ENCODE measurements around the gene PRF1. TPM values are rescaled to one million over a fixed set of nuclear protein-coding genes. Genes with fewer than 3 reads are reported as not detected.

PRF1 gene
- total RNA-seq, 2 experiments from 2014 or later = 21.8 to 28.6 TPM

DNA sequence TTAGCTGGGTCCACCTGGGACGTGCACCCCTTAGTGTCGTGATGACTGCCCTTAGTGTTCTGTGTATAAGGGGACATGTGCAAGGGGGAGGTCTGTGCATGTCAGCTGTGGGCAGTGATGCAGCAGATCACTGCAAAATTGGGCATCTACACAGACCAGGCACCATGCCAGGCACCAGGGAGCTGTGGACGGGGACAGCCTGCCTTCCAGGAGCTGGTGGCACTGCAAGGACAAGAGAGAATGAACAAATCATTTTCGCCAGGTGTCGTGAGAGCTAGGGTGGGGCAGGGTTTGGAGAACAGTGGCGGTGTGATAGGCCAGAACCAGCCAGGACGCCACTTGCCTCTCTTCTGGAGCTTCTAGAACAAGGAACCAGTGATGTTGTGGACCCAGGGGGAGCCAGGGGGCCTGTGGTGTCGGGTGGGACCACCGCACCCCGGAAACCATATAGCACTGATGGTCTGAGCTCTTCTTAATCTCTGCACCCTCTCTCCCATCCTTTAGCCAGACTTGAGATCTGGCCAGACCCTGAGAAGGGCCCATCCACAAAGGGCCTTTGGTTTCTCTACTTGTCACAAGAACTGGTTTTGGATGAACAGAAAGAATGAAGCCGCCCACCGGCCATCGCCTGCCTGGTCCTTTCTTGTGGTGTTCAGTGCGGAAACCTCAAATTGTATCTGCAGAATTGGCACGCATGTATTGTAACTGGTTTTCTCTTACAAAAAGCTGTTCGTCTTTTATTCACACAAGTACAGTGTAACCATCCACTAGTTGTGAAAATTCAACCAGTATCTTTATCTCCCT is 30.7 kb downstream of the PRF1 start:
- no peak overlapping the region for H3K4me3 Mint-ChIP-seq
- no peaks in the 10 kb centered on the region for H3K36me3 Mint-ChIP-seq (ENCODE audit: low read depth)
- intact Hi-C loops (cut with DNase I, micrococcal nuclease) = loop anchor here in 1 of 2 experiments (10.0 kb wide), 1 partner anchor 1993 kb away; no protein-coding TSS in a partner anchor
- no peaks in the 10 kb centered on the region for H3K27me3 Mint-ChIP-seq
- H3K27ac Mint-ChIP-seq = no peak overlapping the region
- DNase-seq (no peak), ATAC-seq (no peak)
- no peaks in the 10 kb centered on the region for H3K9me3 Mint-ChIP-seq (ENCODE audit: low read depth)
- POLR2A ChIA-PET = no interaction called here
- peaks cover 13% of the 10 kb centered on the region for H3K4me1 Mint-ChIP-seq
- CTCF ChIA-PET = no interaction called here

DNA sequence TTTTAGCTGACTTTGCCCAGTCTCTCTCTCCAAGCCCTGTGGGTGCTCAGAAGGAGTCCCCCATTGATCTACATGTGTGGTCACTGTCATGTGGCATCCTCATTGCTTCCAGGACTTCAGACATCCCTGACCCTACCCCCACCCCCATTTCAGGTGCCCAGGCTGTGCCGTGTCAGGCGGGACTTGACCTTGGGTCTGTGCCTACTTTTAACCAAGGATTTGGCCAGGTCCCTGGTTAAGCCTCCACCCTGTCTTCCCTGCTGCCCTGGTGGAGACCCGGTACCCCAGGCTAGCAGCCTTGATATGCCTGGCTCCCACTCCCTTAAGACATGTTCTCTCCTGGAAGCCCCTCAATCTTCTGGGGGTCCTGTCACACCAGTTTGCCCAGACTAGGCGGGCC is 31.3 kb downstream of the PRF1 start:
- Mint-ChIP-seq H3K36me3 (ENCODE audit: low read depth) (no peaks in the 10 kb centered on the region), H3K27me3 (no peaks in the 10 kb centered on the region), H3K4me1 (peaks cover 7% of the 10 kb centered on the region), H3K27ac (no peak overlapping the region), H3K4me3 (no peak overlapping the region), H3K9me3 (ENCODE audit: low read depth) (no peaks in the 10 kb centered on the region)
- ATAC-seq (no peak), DNase-seq (no peak)
- intact Hi-C loops (cut with DNase I, micrococcal nuclease) = loop anchor here in 1 of 2 experiments (10.0 kb wide), 1 partner anchor 1994 kb away; no protein-coding TSS in a partner anchor
- CTCF ChIA-PET = no interaction called here
- POLR2A ChIA-PET = no interaction called here

DNA sequence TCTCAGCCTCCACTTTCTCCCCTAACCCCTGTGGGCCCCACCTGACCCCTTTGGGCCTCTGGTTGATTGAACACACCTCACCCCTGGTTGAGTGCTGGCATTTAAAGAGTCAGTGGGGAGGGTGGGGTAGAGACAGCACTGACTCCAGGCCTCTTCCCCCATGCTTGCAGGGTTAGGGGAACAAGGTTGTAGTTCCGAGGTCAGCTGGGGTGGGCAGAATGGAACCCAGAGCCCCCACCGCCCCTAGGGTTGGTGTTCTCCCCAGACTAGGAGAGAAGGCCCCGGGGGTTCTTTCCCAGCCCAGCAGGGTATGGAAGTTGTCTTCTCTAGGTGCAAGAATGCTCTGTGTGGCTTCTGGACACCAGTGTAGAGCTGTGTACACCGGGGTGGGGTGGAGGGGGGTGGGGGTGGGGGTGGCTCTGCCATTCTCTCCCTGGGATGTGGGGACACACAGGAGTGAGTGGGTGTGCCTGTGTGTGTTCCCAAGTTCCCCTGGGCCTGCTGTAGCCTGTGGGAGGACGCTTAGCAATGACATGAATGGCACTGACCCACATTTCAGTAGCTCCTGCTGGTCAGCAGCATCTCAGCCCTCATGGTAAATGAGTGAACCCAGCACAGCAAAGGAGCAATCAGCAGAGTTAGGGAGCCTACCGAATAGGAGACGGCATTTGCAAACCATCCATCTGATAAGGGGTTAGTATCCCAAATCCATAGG is 33.6 kb downstream of the PRF1 start:
- Mint-ChIP-seq H3K4me1 (no peaks in the 10 kb centered on the region), H3K27me3 (no peaks in the 10 kb centered on the region), H3K27ac (no peak overlapping the region), H3K36me3 (ENCODE audit: low read depth) (no peaks in the 10 kb centered on the region), H3K4me3 (no peak overlapping the region), H3K9me3 (ENCODE audit: low read depth) (no peaks in the 10 kb centered on the region)
- DNase-seq (no peak), ATAC-seq (no peak)
- CTCF ChIA-PET = no interaction called here
- POLR2A ChIA-PET = no interaction called here
- intact Hi-C loops (cut with DNase I, micrococcal nuclease) = no loop called here

DNA sequence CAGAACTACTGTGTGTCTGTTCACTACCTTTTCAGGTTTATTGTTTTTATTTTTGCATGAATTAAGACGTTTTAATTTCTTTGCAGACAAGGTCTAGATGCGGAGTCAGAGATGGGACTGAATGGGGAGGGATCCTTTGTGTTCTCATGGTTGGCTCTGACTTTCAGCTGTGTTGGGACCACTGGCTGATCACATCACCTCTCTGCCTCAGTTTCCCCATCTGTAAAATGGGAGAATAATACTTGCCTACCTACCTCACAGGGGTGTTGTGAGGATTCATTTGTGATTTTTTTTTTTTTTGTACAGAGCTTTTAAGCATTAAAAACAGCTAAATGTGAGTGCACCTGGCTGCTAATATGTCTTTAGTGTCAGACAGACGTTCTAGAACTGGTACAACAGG is 34.4 kb downstream of the PRF1 start:
- Mint-ChIP-seq H3K27ac (no peak overlapping the region), H3K27me3 (no peaks in the 10 kb centered on the region), H3K4me3 (no peak overlapping the region), H3K9me3 (ENCODE audit: low read depth) (no peaks in the 10 kb centered on the region), H3K4me1 (no peaks in the 10 kb centered on the region), H3K36me3 (ENCODE audit: low read depth) (no peaks in the 10 kb centered on the region)
- intact Hi-C loops (cut with DNase I, micrococcal nuclease) = no loop called here
- CTCF ChIA-PET = no interaction called here
- POLR2A ChIA-PET = no interaction called here
- no peak for DNase-seq
- ATAC-seq = no peak

DNA sequence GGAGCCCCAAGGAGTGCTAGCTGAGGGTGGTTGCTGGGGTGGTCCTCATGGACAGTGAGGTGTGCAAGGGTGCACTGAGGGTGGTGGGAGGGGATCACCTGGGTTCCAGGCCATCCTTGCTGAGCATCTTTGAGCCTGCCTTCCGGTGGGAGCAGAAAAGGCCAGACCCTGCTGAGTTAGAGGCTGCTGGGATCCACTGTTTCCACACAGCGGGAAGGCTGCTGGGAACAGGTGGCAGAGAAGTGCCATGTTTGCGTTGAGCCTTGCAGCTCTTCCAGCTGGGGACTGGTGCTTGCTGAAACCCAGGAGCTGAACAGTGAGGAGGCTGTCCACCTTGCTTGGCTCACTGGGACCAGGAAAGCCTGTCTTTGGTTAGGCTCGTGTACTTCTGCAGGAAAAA is 34.9 kb downstream of the PRF1 start:
- no peak overlapping the region for H3K4me3 Mint-ChIP-seq
- H3K36me3 Mint-ChIP-seq (ENCODE audit: low read depth) = no peaks in the 10 kb centered on the region
- no peaks in the 10 kb centered on the region for H3K27me3 Mint-ChIP-seq
- ChIA-PET CTCF (no interaction called here), POLR2A (interaction anchor here (0.6 kb wide), 1 partner anchor 1206 kb away, joined by 3 read pairs; the partner anchor contains the start of gene VSIR)
- H3K9me3 Mint-ChIP-seq (ENCODE audit: low read depth) = no peaks in the 10 kb centered on the region
- H3K4me1 Mint-ChIP-seq = no peaks in the 10 kb centered on the region
- H3K27ac Mint-ChIP-seq = no peak overlapping the region
- intact Hi-C loops (cut with DNase I, micrococcal nuclease) = no loop called here
- DNase-seq (no peak), ATAC-seq (no peak)

DNA sequence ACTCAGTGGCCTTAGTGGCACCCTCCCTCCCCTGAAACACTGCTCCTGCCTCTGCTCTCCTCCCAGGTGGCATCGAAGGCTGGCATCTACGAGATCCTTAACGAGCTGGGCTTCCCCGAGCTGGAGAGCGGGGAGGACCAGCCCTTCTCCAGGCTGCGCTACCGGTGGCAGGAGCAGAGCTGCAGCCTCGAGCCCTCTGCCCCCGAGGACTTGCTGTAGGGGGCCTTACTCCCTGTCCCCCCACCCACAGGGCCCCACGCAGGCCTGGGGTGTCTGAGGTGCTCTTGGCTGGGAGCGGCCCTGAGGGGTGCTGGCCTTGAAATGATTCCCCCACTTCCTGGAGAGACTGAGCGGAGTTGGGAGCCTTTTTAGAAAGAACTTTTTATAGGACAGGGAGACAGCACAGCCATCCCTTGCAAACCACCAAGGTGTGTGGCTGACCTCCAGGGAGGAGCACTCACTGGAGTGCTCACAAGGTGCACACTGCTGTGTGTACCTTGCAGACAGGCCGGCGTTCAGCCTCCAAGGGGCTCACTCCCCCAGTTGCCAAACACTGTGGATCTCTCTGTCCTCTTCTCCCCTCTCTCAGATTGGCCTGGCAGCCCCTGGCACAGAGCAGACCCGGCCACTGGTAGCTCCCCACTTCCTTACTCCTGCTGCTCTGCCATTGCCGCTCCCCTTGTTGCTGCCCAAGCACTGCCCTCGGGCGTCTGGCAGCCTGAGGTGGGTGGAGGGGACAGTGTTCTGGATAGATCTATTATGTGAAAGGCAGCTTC is 35.8 kb downstream of the PRF1 start:
- intact Hi-C loops (cut with DNase I, micrococcal nuclease) = no loop called here
- DNase-seq = no peak
- CTCF ChIA-PET = interaction anchor here (0.7 kb wide), 1 partner anchor 37 kb away, joined by 3 read pairs; no protein-coding TSS in a partner anchor
- Mint-ChIP-seq H3K27me3 (no peaks in the 10 kb centered on the region), H3K4me1 (no peaks in the 10 kb centered on the region), H3K27ac (no peak overlapping the region), H3K9me3 (ENCODE audit: low read depth) (no peaks in the 10 kb centered on the region), H3K4me3 (no peak overlapping the region), H3K36me3 (ENCODE audit: low read depth) (no peaks in the 10 kb centered on the region)
- no peak for ATAC-seq
- POLR2A ChIA-PET = interaction anchor here (0.6 kb wide), 1 partner anchor 1207 kb away, joined by 3 read pairs; the partner anchor contains the start of gene VSIR

DNA sequence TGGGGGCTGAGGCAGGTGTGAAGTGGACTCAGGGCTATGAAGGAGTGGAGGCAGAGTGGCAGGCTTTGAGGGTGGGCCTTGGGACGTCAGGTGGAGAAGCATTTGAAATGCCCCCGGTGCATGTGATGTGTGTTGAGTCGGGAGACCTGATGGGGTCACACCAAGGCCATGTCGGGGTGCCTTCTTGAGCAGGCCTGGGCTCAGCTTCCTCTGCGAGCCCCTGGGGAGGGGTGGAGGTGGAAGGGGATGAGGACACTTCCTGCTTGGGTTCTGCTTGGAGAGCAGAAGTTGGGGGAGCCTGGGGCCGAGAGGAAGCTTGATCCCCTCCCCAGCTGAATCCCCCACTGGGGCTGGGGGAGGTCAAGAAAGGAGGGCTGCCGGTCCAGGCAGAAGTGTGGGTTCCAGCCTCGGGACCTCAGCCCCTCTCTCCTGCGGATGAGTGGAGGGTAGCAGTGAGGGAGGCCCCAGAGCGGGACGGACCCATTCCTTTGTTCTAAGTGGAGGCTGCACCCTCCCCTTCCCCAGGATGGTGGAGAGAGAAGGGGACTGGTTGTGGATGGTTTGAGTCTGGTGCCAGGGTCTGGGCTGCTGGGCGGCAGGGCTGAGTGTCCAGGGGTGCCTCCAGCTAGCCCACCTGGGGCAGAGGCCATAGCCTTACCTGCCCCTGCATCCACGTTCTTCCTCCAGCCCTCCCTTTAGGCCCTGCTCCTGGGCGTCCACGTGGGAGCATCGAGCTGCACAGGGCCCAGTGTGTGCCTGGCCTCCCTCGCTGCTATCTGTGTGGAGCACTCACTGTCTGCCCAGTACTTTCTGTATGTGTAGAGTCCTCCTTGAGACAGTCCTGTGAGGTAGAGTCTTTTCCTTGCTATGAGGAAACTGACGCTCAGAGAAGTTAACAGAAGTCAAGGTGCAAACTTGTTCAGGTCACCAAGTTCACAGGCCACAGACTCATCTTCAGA is 36.7 kb downstream of the PRF1 start:
- intact Hi-C loops (cut with DNase I, micrococcal nuclease) = no loop called here
- Mint-ChIP-seq H3K27me3 (no peaks in the 10 kb centered on the region), H3K4me3 (no peak overlapping the region), H3K27ac (no peak overlapping the region), H3K36me3 (ENCODE audit: low read depth) (no peaks in the 10 kb centered on the region), H3K4me1 (no peaks in the 10 kb centered on the region), H3K9me3 (ENCODE audit: low read depth) (no peaks in the 10 kb centered on the region)
- POLR2A ChIA-PET = no interaction called here
- no peak for DNase-seq
- ATAC-seq = no peak
- CTCF ChIA-PET = interaction anchor here (0.7 kb wide), 2 partner anchors 36 to 344 kb away, joined by 3 read pairs; no protein-coding TSS in a partner anchor

DNA sequence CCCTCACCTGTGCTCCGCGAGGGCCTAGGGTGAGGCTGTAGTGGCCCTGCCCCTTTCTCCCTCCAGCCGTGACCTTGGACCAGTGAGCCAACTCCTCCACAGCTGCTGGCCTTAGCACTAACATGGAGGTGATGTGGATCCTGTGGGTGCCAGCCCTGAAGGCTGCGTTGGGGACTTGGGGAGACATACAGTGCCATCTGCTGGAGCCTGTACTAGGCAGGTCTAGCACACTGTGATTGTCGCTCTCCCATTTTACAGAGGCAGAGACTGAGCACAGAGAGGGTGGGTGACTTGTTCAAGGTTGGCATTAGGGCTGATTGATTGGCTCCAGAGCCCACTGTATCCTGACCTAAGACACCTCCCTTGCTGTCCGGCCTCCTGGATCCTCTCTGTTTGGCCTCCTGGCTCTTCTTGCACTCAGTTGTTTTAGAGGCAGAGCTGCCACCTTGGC is 37.6 kb downstream of the PRF1 start:
- Mint-ChIP-seq H3K27ac (no peak overlapping the region), H3K4me1 (no peaks in the 10 kb centered on the region), H3K27me3 (no peaks in the 10 kb centered on the region), H3K36me3 (ENCODE audit: low read depth) (no peaks in the 10 kb centered on the region), H3K4me3 (no peak overlapping the region), H3K9me3 (ENCODE audit: low read depth) (no peaks in the 10 kb centered on the region)
- intact Hi-C loops (cut with DNase I, micrococcal nuclease) = no loop called here
- ChIA-PET POLR2A (no interaction called here), CTCF (interaction anchor here (0.7 to 0.8 kb wide), 2 partner anchors 343 to 1091 kb away, joined by 3 to 4 read pairs; no protein-coding TSS in a partner anchor)
- peak; percentile 31 for DNase-seq
- ATAC-seq = peak; percentile 51

DNA sequence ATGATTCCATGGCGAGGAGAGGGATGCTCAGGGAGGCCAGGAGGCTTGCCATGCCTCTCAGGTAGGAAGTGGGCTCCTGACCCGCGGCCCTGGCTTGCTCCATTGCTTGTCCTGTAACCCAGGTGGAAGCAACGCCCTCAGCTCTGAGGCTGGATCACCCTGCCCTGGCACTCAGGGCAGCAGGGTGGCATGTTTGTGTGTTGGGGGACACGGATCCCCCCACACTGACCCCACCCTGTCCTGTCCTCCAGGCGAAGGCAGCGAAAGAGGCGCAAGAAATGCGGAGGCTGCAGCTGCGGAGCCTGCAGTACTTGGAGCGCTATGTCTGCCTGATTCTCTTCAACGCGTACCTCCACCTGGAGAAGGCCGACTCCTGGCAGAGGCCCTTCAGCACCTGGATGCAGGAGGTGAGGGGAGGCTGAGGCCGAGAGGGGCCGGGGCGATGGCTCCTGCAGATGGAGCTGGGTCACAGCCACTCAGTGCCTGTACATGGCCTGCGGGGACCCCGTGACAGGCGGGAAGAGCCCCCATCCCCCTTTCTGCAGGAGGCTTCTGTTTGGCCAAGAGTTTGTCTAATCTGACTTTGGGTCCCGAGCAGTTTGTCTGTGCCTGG is 38.3 kb downstream of the PRF1 start:
- no peaks in the 10 kb centered on the region for H3K27me3 Mint-ChIP-seq
- H3K27ac Mint-ChIP-seq = no peak overlapping the region
- ChIA-PET CTCF (interaction anchor here (0.8 kb wide), 1 partner anchor 1091 kb away, joined by 4 read pairs; no protein-coding TSS in a partner anchor), POLR2A (no interaction called here)
- ATAC-seq = no peak
- no peaks in the 10 kb centered on the region for H3K36me3 Mint-ChIP-seq (ENCODE audit: low read depth)
- no peak for DNase-seq
- H3K4me1 Mint-ChIP-seq = peaks cover 4% of the 10 kb centered on the region
- H3K9me3 Mint-ChIP-seq (ENCODE audit: low read depth) = no peaks in the 10 kb centered on the region
- H3K4me3 Mint-ChIP-seq = no peak overlapping the region
- intact Hi-C loops (cut with DNase I, micrococcal nuclease) = no loop called here

DNA sequence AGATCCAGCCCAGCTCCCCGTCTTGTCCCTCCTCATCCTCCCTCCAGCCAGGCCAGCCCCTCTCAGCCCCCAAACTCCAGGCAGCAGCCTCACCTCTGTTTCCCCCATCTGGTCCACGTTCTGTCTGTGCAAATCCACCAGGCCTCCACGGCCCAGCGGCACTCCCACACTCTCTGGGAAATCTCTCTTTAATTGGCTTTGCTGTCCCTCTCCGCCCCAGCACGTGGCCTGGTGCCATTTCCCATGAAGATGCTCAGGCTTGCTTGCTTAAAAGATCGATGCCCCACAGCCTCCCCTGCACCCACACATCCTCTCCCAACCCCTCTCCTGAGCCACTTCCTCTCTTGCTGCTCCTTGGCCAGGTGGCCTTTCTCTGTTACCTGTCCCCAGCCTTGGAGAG is 39.3 kb downstream of the PRF1 start:
- DNase-seq (no peak), ATAC-seq (no peak)
- Mint-ChIP-seq H3K9me3 (ENCODE audit: low read depth) (no peaks in the 10 kb centered on the region), H3K27ac (no peak overlapping the region), H3K27me3 (no peaks in the 10 kb centered on the region), H3K4me1 (peaks cover 12% of the 10 kb centered on the region), H3K36me3 (ENCODE audit: low read depth) (no peaks in the 10 kb centered on the region), H3K4me3 (no peak overlapping the region)
- ChIA-PET CTCF (interaction anchor here (0.6 kb wide), 1 partner anchor 9 kb away, joined by 3 read pairs; no protein-coding TSS in a partner anchor), POLR2A (no interaction called here)
- intact Hi-C loops (cut with DNase I, micrococcal nuclease) = no loop called here
